Type B pancreatic cell (in vitro differentiated cells): ENCODE data around the gene GALC. TPM values are rescaled to one million over a fixed set of nuclear protein-coding genes. Genes with fewer than 3 reads are reported as not detected.

Experiments used
- DNase-seq: peaks from one replicate; pipeline ENCODE4 v3.0.0; 2021; ENCODE audit warnings: mixed read lengths; ENCODE audit not compliant: unreplicated experiment; ENCODE audit errors: extremely low spot score
- H3K27ac Mint-ChIP-seq: 2 replicates; pipeline ENCODE4 v1.8.0; 2021; ENCODE audit warnings: mild to moderate bottlenecking, mixed read lengths
- H3K27me3 Mint-ChIP-seq: 2 replicates; pipeline ENCODE4 v1.8.0; 2021; ENCODE audit warnings: mixed read lengths
- H3K36me3 Mint-ChIP-seq: 2 replicates; pipeline ENCODE4 v1.8.0; 2021; ENCODE audit warnings: mixed read lengths
- H3K4me1 Mint-ChIP-seq: one replicate; pipeline ENCODE4 v1.8.0; 2021; ENCODE audit warnings: mixed read lengths; ENCODE audit not compliant: unreplicated experiment
- H3K4me3 Mint-ChIP-seq: 2 replicates; pipeline ENCODE4 v1.8.0; 2021; ENCODE audit warnings: mild to moderate bottlenecking, mixed read lengths
- H3K9me3 Mint-ChIP-seq: 2 replicates; pipeline ENCODE4 v1.8.0; 2021; ENCODE audit warnings: mixed read lengths
- CTCF ChIP-seq: fragments of 200-600 bp; sonication (generic); conservative IDR thresholded peaks from 2 replicates; pipeline ENCODE4 v1.5.0; 2021; ENCODE audit warnings: antibody characterized with exemption, mild to moderate bottlenecking
- total RNA-seq: library from RNA; stranded (reverse); gene quantifications from 2 replicates; pipeline ENCODE4 v1.2.1, GENCODE V29; 2021; ENCODE audit warnings: low replicate concordance

GALC gene
- total RNA-seq, 1 donor from 2014 or later, result 18.5 TPM

GRCh38 chr14:87935886-87936285, 57.1 kb downstream of the GALC start:
- Mint-ChIP-seq H3K9me3 (peaks cover 8% of the 10 kb centered on the region), H3K36me3 (peaks cover 17% of the 10 kb centered on the region), H3K4me1 (no peaks in the 10 kb centered on the region), H3K4me3 (no peak overlapping the region), H3K27ac (no peak overlapping the region), H3K27me3 (no peaks in the 10 kb centered on the region)
- DNase-seq, result no peak
- no peak for TF ChIP-seq CTCF

- H3K36me3 Mint-ChIP-seq, result peaks cover 20% of the 10 kb centered on the region
- H3K4me1 Mint-ChIP-seq, result no peaks in the 10 kb centered on the region
- no peaks in the 10 kb centered on the region for H3K27me3 Mint-ChIP-seq
- no peak for DNase-seq
- no peak for TF ChIP-seq CTCF
- peaks cover 8% of the 10 kb centered on the region for H3K9me3 Mint-ChIP-seq
- H3K4me3 Mint-ChIP-seq, result no peak overlapping the region
- no peak overlapping the region for H3K27ac Mint-ChIP-seq
Observed at GRCh38 chr14:87935081-87935828, 57.7 kb downstream of the GALC start.

- H3K27me3 Mint-ChIP-seq, result no peaks in the 10 kb centered on the region
- peaks cover 16% of the 10 kb centered on the region for H3K36me3 Mint-ChIP-seq
- no peaks in the 10 kb centered on the region for H3K4me1 Mint-ChIP-seq
- H3K4me3 Mint-ChIP-seq, result no peak overlapping the region
- no peak for TF ChIP-seq CTCF
- H3K9me3 Mint-ChIP-seq, result peaks cover 8% of the 10 kb centered on the region
- H3K27ac Mint-ChIP-seq, result no peak overlapping the region
- no peak for DNase-seq
Observed at GRCh38 chr14:87934185-87934584, 58.8 kb downstream of the GALC start.

- no peak for TF ChIP-seq CTCF
- H3K36me3 Mint-ChIP-seq, result peaks cover 3% of the 10 kb centered on the region
- H3K4me3 Mint-ChIP-seq, result no peak overlapping the region
- no peak for DNase-seq
- H3K9me3 Mint-ChIP-seq, result no peaks in the 10 kb centered on the region
- no peaks in the 10 kb centered on the region for H3K4me1 Mint-ChIP-seq
- no peak overlapping the region for H3K27ac Mint-ChIP-seq
- peaks cover 2% of the 10 kb centered on the region for H3K27me3 Mint-ChIP-seq
Observed at GRCh38 chr14:87916886-87917275, 76.1 kb downstream of the GALC start.

GRCh38 chr14:87916103-87916885, 76.7 kb downstream of the GALC start:
- Mint-ChIP-seq H3K4me1 (no peaks in the 10 kb centered on the region), H3K4me3 (no peak overlapping the region), H3K27me3 (peaks cover 2% of the 10 kb centered on the region), H3K27ac (no peak overlapping the region), H3K9me3 (no peaks in the 10 kb centered on the region), H3K36me3 (peaks cover 3% of the 10 kb centered on the region)
- no peak for DNase-seq
- no peak for TF ChIP-seq CTCF
